ENCODE measurements around the gene MROH7.

The MROH7 gene

GRCh38 chr1:54640863-54641836, at the start of gene MROH7:
MROH7 (plus strand) TSS chr1:54641786; CDS start chr1:54652927, 11,141 bp downstream.
- DNase-seq (ENCODE audit: low spot score), result peak; percentile 78

- DNase-seq (ENCODE audit: low spot score), result no peak
These were observed 47.9 kb upstream of the MROH7 start for GRCh38 chr1:54593571-54594160.

GRCh38 chr1:54594463-54594862, 47.1 kb upstream of the MROH7 start:
- no peak for DNase-seq (ENCODE audit: low spot score)

- no peak for DNase-seq (ENCODE audit: low spot score)
These were observed 45.6 kb upstream of the MROH7 start for GRCh38 chr1:54595956-54596498.

- no peak for DNase-seq (ENCODE audit: low spot score)
These were observed 44.8 kb upstream of the MROH7 start for GRCh38 chr1:54596756-54597155.

- no peak for DNase-seq (ENCODE audit: low spot score)
These were observed 44.0 kb upstream of the MROH7 start for GRCh38 chr1:54597455-54598030.

- no peak for DNase-seq (ENCODE audit: low spot score)
These were observed 42.3 kb upstream of the MROH7 start for GRCh38 chr1:54599211-54599823.

- DNase-seq (ENCODE audit: low spot score), result no peak
These were observed 40.5 kb upstream of the MROH7 start for GRCh38 chr1:54600947-54601721.

- no peak for DNase-seq (ENCODE audit: low spot score)
These were observed 39.9 kb upstream of the MROH7 start for GRCh38 chr1:54601730-54602129.

GRCh38 chr1:54602554-54602953, 39.0 kb upstream of the MROH7 start:
- no peak for DNase-seq (ENCODE audit: low spot score)

- no peak for DNase-seq (ENCODE audit: low spot score)
These were observed 38.3 kb upstream of the MROH7 start for GRCh38 chr1:54603241-54603640.

GRCh38 chr1:54604051-54604450, 37.5 kb upstream of the MROH7 start:
- no peak for DNase-seq (ENCODE audit: low spot score)

GRCh38 chr1:54604572-54605370, 36.8 kb upstream of the MROH7 start:
- DNase-seq (ENCODE audit: low spot score), result no peak

GRCh38 chr1:54606096-54606989, 35.2 kb upstream of the MROH7 start:
- no peak for DNase-seq (ENCODE audit: low spot score)

- DNase-seq (ENCODE audit: low spot score), result no peak
These were observed 34.6 kb upstream of the MROH7 start for GRCh38 chr1:54606990-54607325.

- no peak for DNase-seq (ENCODE audit: low spot score)
These were observed 33.6 kb upstream of the MROH7 start for GRCh38 chr1:54607821-54608565.

- no peak for DNase-seq (ENCODE audit: low spot score)
These were observed 32.9 kb upstream of the MROH7 start for GRCh38 chr1:54608566-54609230.

GRCh38 chr1:54609301-54609921, 32.2 kb upstream of the MROH7 start:
- no peak for DNase-seq (ENCODE audit: low spot score)
